DOHH2 (cell line): ENCODE results near the gene SULF2.

Experiments
- H3F3A ChIP-seq: fragments of 200-600 bp; sonication (generic), shearing (Covaris generic); 2 replicates; pipeline ENCODE4 v1.6.0; 2016; ENCODE audit warnings: antibody characterized with exemption, mild to moderate bottlenecking; ENCODE audit not compliant: control insufficient read depth, insufficient read depth
- H3K27ac ChIP-seq: fragments of 200-600 bp; sonication (generic); 2 replicates; pipeline ENCODE4 v1.5.1; 2014; ENCODE audit warnings: low read depth, mild to moderate bottlenecking, low read length, moderate library complexity
- H3K27me3 ChIP-seq: fragments of 200-600 bp; sonication (generic); 2 replicates; pipeline ENCODE4 v1.6.1; 2014; ENCODE audit warnings: mild to moderate bottlenecking, low read length, mixed read lengths; ENCODE audit not compliant: control insufficient read depth
- H3K36me3 ChIP-seq: fragments of 200-600 bp; sonication (generic); 2 replicates; pipeline ENCODE4 v1.6.1; 2014; ENCODE audit warnings: mild to moderate bottlenecking, low read length, moderate library complexity, mixed read lengths; ENCODE audit not compliant: control insufficient read depth
- H3K4me1 ChIP-seq: fragments of 200-600 bp; sonication (generic); 2 replicates; pipeline ENCODE4 v1.6.1; 2014; ENCODE audit warnings: mild to moderate bottlenecking, low read length, mixed read lengths; ENCODE audit not compliant: control insufficient read depth
- H3K4me2 ChIP-seq: fragments of 200-600 bp; sonication (generic); 2 replicates; pipeline ENCODE4 v1.6.0; 2014; ENCODE audit warnings: mild to moderate bottlenecking, low read length, moderate library complexity
- H3K4me3 ChIP-seq: fragments of 200-600 bp; sonication (generic); 2 replicates; pipeline ENCODE4 v1.5.1; 2014; ENCODE audit warnings: mild to moderate bottlenecking, low read length, mixed read lengths
- H3K79me2 ChIP-seq: fragments of 200-600 bp; sonication (generic); 2 replicates; pipeline ENCODE4 v1.6.1; 2014; ENCODE audit warnings: mild to moderate bottlenecking, low read length, mixed read lengths; ENCODE audit not compliant: control insufficient read depth
- H3K9me2 ChIP-seq: fragments of 200-600 bp; sonication (generic); replicated peaks from 2 replicates; pipeline ENCODE4 v1.6.1; 2014; ENCODE audit warnings: mild to moderate bottlenecking, low read length, mixed read lengths; ENCODE audit not compliant: control insufficient read depth
- H3K9me3 ChIP-seq: fragments of 200-600 bp; sonication (generic); 2 replicates; pipeline ENCODE4 v1.6.1; 2014; ENCODE audit warnings: antibody characterized with exemption, low read length, mixed read lengths; ENCODE audit not compliant: control insufficient read depth, insufficient read depth
- H4K20me1 ChIP-seq: fragments of 200-600 bp; sonication (generic); 2 replicates; pipeline ENCODE4 v1.6.0; 2014; ENCODE audit warnings: low read depth, mild to moderate bottlenecking, antibody characterized with exemption, low read length, moderate library complexity; ENCODE audit not compliant: control insufficient read depth, insufficient read depth
- CTCF ChIP-seq: fragments of 200-600 bp; sonication (generic); IDR thresholded peaks from one replicate; pipeline ENCODE4 v1.5.1; 2014; ENCODE audit warnings: antibody characterized with exemption, mild to moderate bottlenecking, low read depth, low read length; ENCODE audit not compliant: poor library complexity, severe bottlenecking
- EZH2phosphoT487 ChIP-seq: fragments of 200-600 bp; sonication (generic); IDR thresholded peaks from 2 replicates; pipeline ENCODE4 v1.6.1; 2017; ENCODE audit warnings: borderline replicate concordance, mild to moderate bottlenecking, antibody characterized with exemption, low read length, moderate library complexity, mixed read lengths

Gene SULF2

DNA sequence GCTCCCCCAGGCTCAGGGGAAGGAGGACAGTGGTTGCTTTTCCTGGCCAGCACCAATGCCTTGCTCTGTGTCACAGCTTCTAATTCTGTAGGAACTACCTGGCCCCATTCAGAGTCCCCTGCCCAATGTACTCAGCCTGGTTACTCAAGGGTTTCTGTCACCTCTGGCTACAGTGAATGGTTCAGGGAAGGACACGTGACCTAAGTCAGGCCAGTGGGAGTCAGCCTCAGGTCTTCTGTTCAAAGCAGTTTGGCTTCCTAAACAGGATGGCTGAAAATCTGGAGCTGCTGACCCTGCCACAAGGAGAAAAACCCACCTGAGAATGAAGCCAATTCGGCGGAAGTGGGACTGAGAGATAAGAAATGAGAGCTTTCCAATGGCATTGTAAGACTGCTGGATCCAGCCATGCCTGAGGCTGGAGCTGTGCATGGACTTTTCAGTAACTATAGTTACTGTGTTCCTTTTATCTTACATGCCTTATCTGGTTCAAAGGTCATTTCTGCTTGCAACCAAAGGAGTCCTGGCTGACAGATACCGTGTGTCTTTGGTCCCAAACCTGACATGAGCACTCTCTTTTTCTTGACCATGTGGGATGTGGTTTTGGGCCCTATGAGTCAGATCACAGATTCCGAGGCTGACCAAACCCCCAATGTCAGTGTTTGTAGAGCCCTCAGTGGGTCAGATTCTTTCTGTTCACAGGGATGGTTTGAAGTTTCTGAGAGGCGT, 104.3 kb downstream of the SULF2 start:
- Histone ChIP-seq H3K4me1 (peaks cover 5% of the 10 kb centered on the region; the same call in 1 of the 2 replicates), H3K9me3 (no peaks in the 10 kb centered on the region), H3F3A (no peaks in the 10 kb centered on the region), H3K4me2 (no peak overlapping the region), H3K9me2 (no peaks in the 10 kb centered on the region), H3K4me3 (no peak overlapping the region), H3K36me3 (no peaks in the 10 kb centered on the region), H3K79me2 (no peaks in the 10 kb centered on the region), H3K27ac (no peak overlapping the region), H4K20me1 (no peaks in the 10 kb centered on the region), H3K27me3 (no peaks in the 10 kb centered on the region)
- TF ChIP-seq CTCF (no peak), EZH2phosphoT487 (no peak)

- H3F3A ChIP-seq: no peaks in the 10 kb centered on the region
- no peak overlapping the region for H3K4me2 ChIP-seq
- H3K9me3 ChIP-seq: no peaks in the 10 kb centered on the region
- H4K20me1 ChIP-seq: no peaks in the 10 kb centered on the region
- no peaks in the 10 kb centered on the region for H3K36me3 ChIP-seq
- H3K27ac ChIP-seq: no peak overlapping the region
- no peaks in the 10 kb centered on the region for H3K9me2 ChIP-seq
- H3K79me2 ChIP-seq: no peaks in the 10 kb centered on the region
- TF ChIP-seq CTCF: no peak
- TF ChIP-seq EZH2phosphoT487: no peak
- H3K4me1 ChIP-seq: peaks cover 5% of the 10 kb centered on the region; the same call in 1 of the 2 replicates
- H3K4me3 ChIP-seq: no peak overlapping the region
- H3K27me3 ChIP-seq: no peaks in the 10 kb centered on the region
Measured at GRCh38 chr20:47679462-47679861, 105.8 kb downstream of the SULF2 start.

DNA sequence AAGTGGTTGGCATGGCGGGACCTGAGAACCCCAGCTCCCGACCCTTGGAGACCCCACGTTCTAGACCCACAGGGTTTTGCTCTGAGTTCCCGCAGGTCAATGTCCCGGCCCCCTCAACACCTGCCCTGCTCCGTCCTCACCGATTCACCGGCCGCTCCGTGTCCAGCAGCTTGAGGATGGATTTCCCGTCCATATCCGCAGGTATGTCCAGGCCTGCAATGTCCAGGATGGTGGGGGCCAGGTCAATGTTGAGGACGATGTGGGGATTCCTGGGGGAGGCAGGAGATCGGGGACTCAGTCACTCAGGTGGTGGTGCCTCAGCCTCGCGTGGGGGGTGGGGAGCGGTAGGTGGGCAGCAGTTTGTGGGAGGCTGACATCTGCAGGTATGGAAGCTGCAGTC, 106.7 kb downstream of the SULF2 start:
- Histone ChIP-seq H3K4me1 (peaks cover 5% of the 10 kb centered on the region; the same call in 1 of the 2 replicates), H3K79me2 (no peaks in the 10 kb centered on the region), H3K4me2 (no peak overlapping the region), H4K20me1 (no peaks in the 10 kb centered on the region), H3K4me3 (no peak overlapping the region), H3K36me3 (no peaks in the 10 kb centered on the region), H3K27me3 (no peaks in the 10 kb centered on the region), H3K9me2 (no peaks in the 10 kb centered on the region), H3K9me3 (no peaks in the 10 kb centered on the region), H3K27ac (no peak overlapping the region), H3F3A (no peaks in the 10 kb centered on the region)
- TF ChIP-seq EZH2phosphoT487 (no peak), CTCF (no peak)
